ENCODE data around the gene MACROD2.
A peak's percentile ranks its signal among the peaks of the same experiment; 100 is the strongest.

MACROD2 gene

GRCh38 chr20:15703171-15703911, 1708.0 kb downstream of the MACROD2 start:
- no peak overlapping the region for H3K27ac ChIP-seq
- TF ChIP-seq CTCF (IDR thresholded peaks at IDR 0.05): no peak
- no peak for TF ChIP-seq ZFX (IDR thresholded peaks at IDR 0.05; ENCODE audit: borderline replicate concordance)

- TF ChIP-seq ZFX (IDR thresholded peaks at IDR 0.05; ENCODE audit: borderline replicate concordance): no peak
- TF ChIP-seq CTCF (IDR thresholded peaks at IDR 0.05): no peak
- no peak overlapping the region for H3K27ac ChIP-seq
Observed at GRCh38 chr20:15705975-15706374, 1710.7 kb downstream of the MACROD2 start.

GRCh38 chr20:15706719-15707118, 1711.4 kb downstream of the MACROD2 start:
- H3K27ac ChIP-seq: no peak overlapping the region
- TF ChIP-seq ZFX (IDR thresholded peaks at IDR 0.05; ENCODE audit: borderline replicate concordance): no peak
- no peak for TF ChIP-seq CTCF (IDR thresholded peaks at IDR 0.05)

- H3K27ac ChIP-seq: no peak overlapping the region
- TF ChIP-seq ZFX (IDR thresholded peaks at IDR 0.05; ENCODE audit: borderline replicate concordance): no peak
- peak; percentile 95 for TF ChIP-seq CTCF (IDR thresholded peaks at IDR 0.05)
Observed at GRCh38 chr20:15708984-15709598, 1713.8 kb downstream of the MACROD2 start.

GRCh38 chr20:15710636-15711035, 1715.3 kb downstream of the MACROD2 start:
- no peak overlapping the region for H3K27ac ChIP-seq
- no peak for TF ChIP-seq ZFX (IDR thresholded peaks at IDR 0.05; ENCODE audit: borderline replicate concordance)
- TF ChIP-seq CTCF (IDR thresholded peaks at IDR 0.05): no peak

- H3K27ac ChIP-seq: no peak overlapping the region
- TF ChIP-seq CTCF (IDR thresholded peaks at IDR 0.05) (no peak), ZFX (IDR thresholded peaks at IDR 0.05; ENCODE audit: borderline replicate concordance) (no peak)
Observed at GRCh38 chr20:15711177-15711576, 1715.9 kb downstream of the MACROD2 start.

GRCh38 chr20:15716256-15716655, 1720.9 kb downstream of the MACROD2 start:
- no peak overlapping the region for H3K27ac ChIP-seq
- no peak for TF ChIP-seq CTCF (IDR thresholded peaks at IDR 0.05)
- TF ChIP-seq ZFX (IDR thresholded peaks at IDR 0.05; ENCODE audit: borderline replicate concordance): no peak
